HepG2 (cell line): ENCODE results near the gene PLA2G4F. TPM values are rescaled to one million over a fixed set of nuclear protein-coding genes. Genes with fewer than 3 reads are reported as not detected.

Experiments used
- ATAC-seq: fragments of 200-7000 bp; cut with Tn5 transposase; 3 replicates; pipeline ENCODE4 v1.9.1; 2020; ENCODE audit warnings: mild to moderate bottlenecking, moderate library complexity
- BruUV-seq: library from RNA; stranded (reverse); fragments of 400-500 nt; replicated peaks from 2 replicates; lab custom pipeline; 2021; lab: Mats Ljungman, UMichigan
- CTCF ChIA-PET: fragments of 300-600 bp; formaldehyde crosslinking; extraction: SDS; loops from one replicate; lab custom pipeline; 2021; ENCODE audit warnings: low total read pairs, inconsistent platforms, low intra/inter-chr PET ratio; lab: Yijun Ruan, JAX
- POLR2A ChIA-PET: fragments of 350-600 bp; sonication (Branson Sonifier 250); formaldehyde crosslinking; loops from one replicate; lab custom pipeline; 2020; ENCODE audit warnings: antibody characterized with exemption, inconsistent platforms; lab: Yijun Ruan, JAX
- DNase-seq: peaks from one replicate; pipeline ENCODE4 v3.0.0-alpha.2; 2015; ENCODE audit warnings: low spot score
- FAIRE-seq: peaks from 3 replicates; lab custom pipeline; 2011; peaks lifted over from hg19 to GRCh38; lab: Jason Lieb, UNC
- H2AFZ ChIP-seq: one replicate; pipeline ENCODE4 v1.6.1; 2011; ENCODE audit warnings: low read length, inconsistent platforms
- H3K27ac ChIP-seq: fragments of 300-600 bp; 3 replicates; pipeline ENCODE4 v1.8.0; 2011; ENCODE audit warnings: mixed run types, mild to moderate bottlenecking, mixed read lengths, low read length, inconsistent platforms; ENCODE audit not compliant: insufficient read depth; ENCODE audit errors: extremely low read length
- H3K27me3 ChIP-seq, 2 experiments: fragments of 200-600 bp in 1 of 2; 2 replicates in 1 of 2; 3 replicates in 1 of 2; pipeline versions ENCODE4 v1.6.0 to v1.8.0; 2011; ENCODE audit warnings: low read length in 2 of 2, mild to moderate bottlenecking in 2 of 2, moderate library complexity in 2 of 2, inconsistent platforms in 1 of 2; ENCODE audit not compliant: insufficient read depth in 2 of 2, control insufficient read depth in 1 of 2
- H3K36me3 ChIP-seq, 2 experiments: fragments of 200-600 bp in 1 of 2; replicated peaks in 1 of 2; 2 replicates in 1 of 2; 3 replicates in 1 of 2; pipeline versions ENCODE4 v1.5.1 to v1.8.0; 2011; ENCODE audit warnings: low read length in 2 of 2, inconsistent platforms in 1 of 2; ENCODE audit not compliant: insufficient read depth in 2 of 2, control insufficient read depth in 1 of 2
- H3K4me1 ChIP-seq: 2 replicates; pipeline ENCODE4 v1.5.1; 2012; ENCODE audit warnings: low read length, inconsistent platforms; ENCODE audit not compliant: insufficient read depth
- H3K4me2 ChIP-seq: 2 replicates; pipeline ENCODE4 v1.6.0; 2011; ENCODE audit warnings: low read depth, low read length, inconsistent platforms
- H3K4me3 ChIP-seq, 3 experiments: fragments of 200-600 bp in 1 of 3; sonication (generic), shearing (Covaris generic) in 1 of 3; replicated peaks in 1 of 3; 2 replicates each; pipeline ENCODE4 v1.5.1; 2011 to 2016; ENCODE audit warnings: low read length in 3 of 3, inconsistent platforms in 2 of 3, low read depth in 2 of 3, mild to moderate bottlenecking in 2 of 3, control low read depth in 1 of 3, mixed read lengths in 1 of 3; ENCODE audit not compliant: insufficient read depth in 1 of 3
- H3K79me2 ChIP-seq: one replicate; pipeline ENCODE4 v1.6.1; 2011; ENCODE audit warnings: low read length, inconsistent platforms; ENCODE audit not compliant: insufficient read depth
- H3K9ac ChIP-seq: 2 replicates; pipeline ENCODE4 v1.6.0; 2011; ENCODE audit warnings: mild to moderate bottlenecking, low read depth, low read length, inconsistent platforms; ENCODE audit not compliant: insufficient read depth
- H3K9me3 ChIP-seq: 2 replicates; pipeline ENCODE4 v1.5.1; 2012; ENCODE audit warnings: mild to moderate bottlenecking, low read length
- H4K20me1 ChIP-seq: 2 replicates; pipeline ENCODE4 v1.6.0; 2011; ENCODE audit warnings: inconsistent platforms, mild to moderate bottlenecking, low read length, moderate library complexity; ENCODE audit not compliant: insufficient read depth
- ARID2 ChIP-seq: sonication (generic); formaldehyde crosslinking; IDR thresholded peaks from 2 replicates; pipeline ENCODE4 v1.8.1; 2022; ENCODE audit warnings: mild to moderate bottlenecking, missing genetic modification reagents, borderline replicate concordance
- CENPBD1 ChIP-seq: sonication (generic); formaldehyde crosslinking; IDR thresholded peaks from 2 replicates; pipeline ENCODE4 v1.8.0; 2022; ENCODE audit warnings: missing genetic modification reagents, low read depth, mild to moderate bottlenecking, borderline replicate concordance
- DNMT1 ChIP-seq: sonication (generic); formaldehyde crosslinking; IDR thresholded peaks from 2 replicates; pipeline ENCODE4 v1.5.1; 2020; ENCODE audit warnings: mild to moderate bottlenecking, missing genetic modification reagents
- GRHL1 ChIP-seq: sonication (generic); formaldehyde crosslinking; conservative IDR thresholded peaks from 2 replicates; pipeline ENCODE4 v1.8.0; 2022; ENCODE audit warnings: missing genetic modification reagents
- PCBP1 ChIP-seq: fragments of 200-400 bp; formaldehyde crosslinking; IDR thresholded peaks from 2 replicates; pipeline ENCODE4 v1.6.1; 2017; ENCODE audit warnings: mild to moderate bottlenecking, low read depth, low read length, borderline replicate concordance
- TRIM22 ChIP-seq: fragments of 450-650 bp; IDR thresholded peaks from 2 replicates; pipeline ENCODE4 v1.6.1; 2017
- ZBTB40 ChIP-seq, 2 experiments: fragments of 450-650 bp in 1 of 2; sonication (generic) in 1 of 2; formaldehyde crosslinking in 1 of 2; IDR thresholded peaks; 2 replicates each; pipeline versions ENCODE4 v1.6.1 to v1.8.0; 2016 to 2022; ENCODE audit warnings: antibody characterized with exemption in 1 of 2, mild to moderate bottlenecking in 1 of 2, missing genetic modification reagents in 1 of 2
- ZNF7 ChIP-seq: IDR thresholded peaks from 2 replicates; pipeline ENCODE4 v1.6.1; 2016; ENCODE audit warnings: missing biosample characterization, missing genetic modification reagents
- WGBS: methylation state at CpG from one replicate; pipeline ENCODE4 v1.1.6; 2017; ENCODE audit warnings: low lambda C conversion rate; 5-methylcytosine and 5-hydroxymethylcytosine counted together
- in situ Hi-C: cut with HindIII; loops from 2 replicates; pipeline ENCODE4 v1.10.0; 2017; ENCODE audit warnings: low pct_unique_long_range_greater_than_20kb; ENCODE audit not compliant: extremely low pct_ligation_motif_present
- intact Hi-C: fragments of 100-400 bp; cut with micrococcal nuclease; formaldehyde crosslinking; loops from one replicate; pipeline ENCODE4 v1.10.0; 2022; ENCODE audit not compliant: unreplicated experiment
- polyA plus RNA-seq, 8 experiments: library from polyadenylated mRNA; depleted of rRNA in 3 of 8; stranded (reverse) in 7 of 8; unstranded in 1 of 8; fragments of >200 nt; fragmentation: Illumina TruSeq in 4 of 8; extraction: Trizol in 4 of 8; gene quantifications; 2 replicates each; pipeline versions ENCODE4 v1.2.1 to v1.2.3, GENCODE V29; 2011 to 2016; ENCODE audit warnings: low read depth in 4 of 8, missing spikeins in 1 of 8, mixed read lengths in 1 of 8; ENCODE audit not compliant: insufficient read depth in 1 of 8
- total RNA-seq, 5 experiments: library from RNA; depleted of rRNA; stranded (reverse); fragments of >200 nt; fragmentation: Illumina TruSeq; extraction: Trizol; gene quantifications; 2 replicates each; pipeline ENCODE4 v1.2.3, GENCODE V29; 2016; ENCODE audit warnings: low read depth in 1 of 5

Gene PLA2G4F
- total and polyA plus RNA-seq, 2 of the 13 experiments (the other 11 are each of a cell fraction or from before 2014, with no cell fraction given), result 0.07 TPM; not detected in 1

GRCh38 chr15:42199126-42199525, 42.7 kb upstream of the PLA2G4F start (continued):
- TF ChIP-seq GRHL1 (no peak), TRIM22 (no peak), DNMT1 (CRISPR knock-in tag) (no peak), ARID2 (no peak), ZNF7 (CRISPR knock-in tag) (no peak), PCBP1 (no peak), CENPBD1 (CRISPR knock-in tag) (no peak)

GRCh38 chr15:42198516-42198915, 42.1 kb upstream of the PLA2G4F start:
- CTCF ChIA-PET, result no interaction called here
- no TSS peak for BruUV-seq
- H2AFZ ChIP-seq, result no peak overlapping the region
- no peak overlapping the region for H3K27ac ChIP-seq
- no peak overlapping the region for H3K9ac ChIP-seq
- H3K27me3 ChIP-seq, result no peaks in the 10 kb centered on the region
- 100% methylated on average over 1 of the region's 1 CpG for WGBS
- no peak overlapping the region for H3K4me3 ChIP-seq
- in situ Hi-C loops, result no loop called here
- no peaks in the 10 kb centered on the region; a peak in 1 of 5 replicates for H3K36me3 ChIP-seq
- no peaks in the 10 kb centered on the region for H4K20me1 ChIP-seq
- no peak overlapping the region for H3K4me2 ChIP-seq
- H3K79me2 ChIP-seq, result no peaks in the 10 kb centered on the region
- no peaks in the 10 kb centered on the region for H3K9me3 ChIP-seq
- POLR2A ChIA-PET, result interaction anchor here (1.6 kb wide), 1 partner anchor 75 kb away, joined by 3 read pairs; the partner anchor contains the start of genes GANC and TMEM87A
- intact Hi-C loops, result no loop called here
- no peak for ATAC-seq
- FAIRE-seq, result no peak
- peaks cover 16% of the 10 kb centered on the region for H3K4me1 ChIP-seq
- DNase-seq, result no peak
- 0 out of 2 replicates have a peak, but pooled peaks have one; percentile 12 for TF ChIP-seq ZBTB40 (IDR thresholded peaks at IDR 0.05)
- peak; percentile 83 for TF ChIP-seq ZBTB40 (CRISPR knock-in tag; IDR thresholded peaks at IDR 0.05)
